HepG2 (cell line): ENCODE measurements around the gene FADD. TPM values are rescaled to one million over a fixed set of nuclear protein-coding genes. Genes with fewer than 3 reads are reported as not detected.

Source experiments
- ATAC-seq: fragments of 200-7000 bp; cut with Tn5 transposase; 3 replicates; pipeline ENCODE4 v1.9.1; 2020; ENCODE audit warnings: mild to moderate bottlenecking, moderate library complexity
- BruUV-seq: library from RNA; stranded (reverse); fragments of 400-500 nt; replicated peaks from 2 replicates; lab custom pipeline; 2021; lab: Mats Ljungman, UMichigan
- CTCF ChIA-PET: fragments of 300-600 bp; formaldehyde crosslinking; extraction: SDS; loops from one replicate; lab custom pipeline; 2021; ENCODE audit warnings: low total read pairs, inconsistent platforms, low intra/inter-chr PET ratio; lab: Yijun Ruan, JAX
- POLR2A ChIA-PET: fragments of 350-600 bp; sonication (Branson Sonifier 250); formaldehyde crosslinking; loops from one replicate; lab custom pipeline; 2020; ENCODE audit warnings: antibody characterized with exemption, inconsistent platforms; lab: Yijun Ruan, JAX
- DNase-seq: peaks from one replicate; pipeline ENCODE4 v3.0.0-alpha.2; 2015; ENCODE audit warnings: low spot score
- FAIRE-seq: peaks from 3 replicates; lab custom pipeline; 2011; peaks lifted over from hg19 to GRCh38; lab: Jason Lieb, UNC
- H2AFZ ChIP-seq: one replicate; pipeline ENCODE4 v1.6.1; 2011; ENCODE audit warnings: low read length, inconsistent platforms
- H3K27ac ChIP-seq: fragments of 300-600 bp; 3 replicates; pipeline ENCODE4 v1.8.0; 2011; ENCODE audit warnings: mixed run types, mild to moderate bottlenecking, mixed read lengths, low read length, inconsistent platforms; ENCODE audit not compliant: insufficient read depth; ENCODE audit errors: extremely low read length
- H3K27me3 ChIP-seq, 2 experiments: fragments of 200-600 bp in 1 of 2; 2 replicates in 1 of 2; 3 replicates in 1 of 2; pipeline versions ENCODE4 v1.6.0 to v1.8.0; 2011; ENCODE audit warnings: low read length in 2 of 2, mild to moderate bottlenecking in 2 of 2, moderate library complexity in 2 of 2, inconsistent platforms in 1 of 2; ENCODE audit not compliant: insufficient read depth in 2 of 2, control insufficient read depth in 1 of 2
- H3K36me3 ChIP-seq, 2 experiments: fragments of 200-600 bp in 1 of 2; replicated peaks in 1 of 2; 2 replicates in 1 of 2; 3 replicates in 1 of 2; pipeline versions ENCODE4 v1.5.1 to v1.8.0; 2011; ENCODE audit warnings: low read length in 2 of 2, inconsistent platforms in 1 of 2; ENCODE audit not compliant: insufficient read depth in 2 of 2, control insufficient read depth in 1 of 2
- H3K4me1 ChIP-seq: 2 replicates; pipeline ENCODE4 v1.5.1; 2012; ENCODE audit warnings: low read length, inconsistent platforms; ENCODE audit not compliant: insufficient read depth
- H3K4me2 ChIP-seq: 2 replicates; pipeline ENCODE4 v1.6.0; 2011; ENCODE audit warnings: low read depth, low read length, inconsistent platforms
- H3K4me3 ChIP-seq, 3 experiments: fragments of 200-600 bp in 1 of 3; sonication (generic), shearing (Covaris generic) in 1 of 3; replicated peaks in 1 of 3; 2 replicates each; pipeline ENCODE4 v1.5.1; 2011 to 2016; ENCODE audit warnings: low read length in 3 of 3, inconsistent platforms in 2 of 3, low read depth in 2 of 3, mild to moderate bottlenecking in 2 of 3, control low read depth in 1 of 3, mixed read lengths in 1 of 3; ENCODE audit not compliant: insufficient read depth in 1 of 3
- H3K79me2 ChIP-seq: one replicate; pipeline ENCODE4 v1.6.1; 2011; ENCODE audit warnings: low read length, inconsistent platforms; ENCODE audit not compliant: insufficient read depth
- H3K9ac ChIP-seq: 2 replicates; pipeline ENCODE4 v1.6.0; 2011; ENCODE audit warnings: mild to moderate bottlenecking, low read depth, low read length, inconsistent platforms; ENCODE audit not compliant: insufficient read depth
- H3K9me3 ChIP-seq: 2 replicates; pipeline ENCODE4 v1.5.1; 2012; ENCODE audit warnings: mild to moderate bottlenecking, low read length
- H4K20me1 ChIP-seq: 2 replicates; pipeline ENCODE4 v1.6.0; 2011; ENCODE audit warnings: inconsistent platforms, mild to moderate bottlenecking, low read length, moderate library complexity; ENCODE audit not compliant: insufficient read depth
- DR1 ChIP-seq: sonication (generic); formaldehyde crosslinking; IDR thresholded peaks from 2 replicates; pipeline ENCODE4 v1.8.0; 2021; ENCODE audit warnings: mild to moderate bottlenecking, missing genetic modification reagents, inconsistent platforms
- IRX3 ChIP-seq: sonication (generic); formaldehyde crosslinking; IDR thresholded peaks from 2 replicates; pipeline ENCODE4 v1.8.1; 2023; ENCODE audit warnings: mild to moderate bottlenecking, low read depth, missing genetic modification reagents, borderline replicate concordance
- MAFG ChIP-seq: sonication (generic); formaldehyde crosslinking; IDR thresholded peaks from 2 replicates; pipeline ENCODE4 v1.5.1; 2020; ENCODE audit warnings: mild to moderate bottlenecking, missing genetic modification reagents
- NCOA5 ChIP-seq: sonication (generic); formaldehyde crosslinking; IDR thresholded peaks from 2 replicates; pipeline ENCODE4 v1.4.0; 2020; ENCODE audit warnings: missing genetic modification reagents
- NFE2L2 ChIP-seq: fragments of 150-350 bp; IDR thresholded peaks from 2 replicates; pipeline ENCODE4 v1.6.1; 2014; ENCODE audit warnings: low read length
- POLR2G ChIP-seq: fragments of 200-400 bp; formaldehyde crosslinking; IDR thresholded peaks from 2 replicates; pipeline ENCODE4 v1.6.1; 2018; ENCODE audit warnings: mild to moderate bottlenecking, low read depth, low read length, moderate library complexity
- TBX2 ChIP-seq: sonication (generic); formaldehyde crosslinking; IDR thresholded peaks from 2 replicates; pipeline ENCODE4 v1.5.0; 2020; ENCODE audit warnings: missing genetic modification reagents, mild to moderate bottlenecking, borderline replicate concordance
- TSC22D2 ChIP-seq: sonication (generic); formaldehyde crosslinking; IDR thresholded peaks from 2 replicates; pipeline ENCODE4 v1.5.1; 2020; ENCODE audit warnings: missing genetic modification reagents, mild to moderate bottlenecking, borderline replicate concordance
- WIZ ChIP-seq: sonication (generic); formaldehyde crosslinking; IDR thresholded peaks from 2 replicates; pipeline ENCODE4 v1.5.1; 2020; ENCODE audit warnings: mild to moderate bottlenecking, missing genetic modification reagents
- ZBTB34 ChIP-seq: sonication (generic); formaldehyde crosslinking; IDR thresholded peaks from 2 replicates; pipeline ENCODE4 v1.8.0; 2022; ENCODE audit warnings: mild to moderate bottlenecking, missing genetic modification reagents
- ZFP37 ChIP-seq: sonication (generic); formaldehyde crosslinking; IDR thresholded peaks from 2 replicates; pipeline ENCODE4 v1.4.0; 2020; ENCODE audit warnings: missing genetic modification reagents, borderline replicate concordance
- ZNF138 ChIP-seq: sonication (generic); formaldehyde crosslinking; IDR thresholded peaks from 2 replicates; pipeline ENCODE4 v1.5.0; 2020; ENCODE audit warnings: mild to moderate bottlenecking, low read depth, missing genetic modification reagents
- ZNF235 ChIP-seq: sonication (generic); formaldehyde crosslinking; IDR thresholded peaks from 2 replicates; pipeline ENCODE4 v1.8.1; 2023; ENCODE audit warnings: mild to moderate bottlenecking, missing genetic modification reagents, borderline replicate concordance
- ZNF574 ChIP-seq: sonication (generic); formaldehyde crosslinking; IDR thresholded peaks from 2 replicates; pipeline ENCODE4 v1.4.0; 2020; ENCODE audit warnings: missing genetic modification reagents
- WGBS: methylation state at CpG from one replicate; pipeline ENCODE4 v1.1.6; 2017; ENCODE audit warnings: low lambda C conversion rate; 5-methylcytosine and 5-hydroxymethylcytosine counted together
- in situ Hi-C: cut with HindIII; loops from 2 replicates; pipeline ENCODE4 v1.10.0; 2017; ENCODE audit warnings: low pct_unique_long_range_greater_than_20kb; ENCODE audit not compliant: extremely low pct_ligation_motif_present
- intact Hi-C: fragments of 100-400 bp; cut with micrococcal nuclease; formaldehyde crosslinking; loops from one replicate; pipeline ENCODE4 v1.10.0; 2022; ENCODE audit not compliant: unreplicated experiment
- polyA plus RNA-seq, 8 experiments: library from polyadenylated mRNA; depleted of rRNA in 3 of 8; stranded (reverse) in 7 of 8; unstranded in 1 of 8; fragments of >200 nt; fragmentation: Illumina TruSeq in 4 of 8; extraction: Trizol in 4 of 8; gene quantifications; 2 replicates each; pipeline versions ENCODE4 v1.2.1 to v1.2.3, GENCODE V29; 2011 to 2016; ENCODE audit warnings: low read depth in 4 of 8, missing spikeins in 1 of 8, mixed read lengths in 1 of 8; ENCODE audit not compliant: insufficient read depth in 1 of 8
- total RNA-seq, 5 experiments: library from RNA; depleted of rRNA; stranded (reverse); fragments of >200 nt; fragmentation: Illumina TruSeq; extraction: Trizol; gene quantifications; 2 replicates each; pipeline ENCODE4 v1.2.3, GENCODE V29; 2016; ENCODE audit warnings: low read depth in 1 of 5

Gene FADD
- total and polyA plus RNA-seq, 2 of the 13 experiments (the other 11 are each of a cell fraction or from before 2014, with no cell fraction given), result 14.2 to 22.2 TPM

- TF ChIP-seq POLR2G (no peak), NFE2L2 (no peak)
These were observed 27.2 kb downstream of the FADD start (continued) for GRCh38 chr11:70230151-70230839.

GRCh38 chr11:70230840-70231710 is 28.0 kb downstream of the FADD start:
- in situ Hi-C loops, result no loop called here
- no peaks in the 10 kb centered on the region for H3K79me2 ChIP-seq
- ATAC-seq (peak; percentile 21), DNase-seq (no peak), FAIRE-seq (no peak)
- WGBS, result 36% methylated on average over 11 of the region's 22 CpGs
- no peak for TF ChIP-seq ZBTB34 (CRISPR knock-in tag)
- no peak for TF ChIP-seq TSC22D2
- TF ChIP-seq MAFG (CRISPR knock-in tag), result no peak
- TF ChIP-seq ZNF235 (CRISPR knock-in tag), result no peak
- TF ChIP-seq TBX2 (CRISPR knock-in tag), result no peak
- no peak for TF ChIP-seq ZNF574 (CRISPR knock-in tag)
- no peak for TF ChIP-seq NCOA5 (CRISPR knock-in tag)
- no peak for TF ChIP-seq ZFP37 (CRISPR knock-in tag)
- TF ChIP-seq IRX3 (CRISPR knock-in tag), result no peak
- no peak for TF ChIP-seq ZNF138 (CRISPR knock-in tag)
- no peak for TF ChIP-seq WIZ (CRISPR knock-in tag)
- no peak for TF ChIP-seq DR1 (CRISPR knock-in tag)
- H4K20me1 ChIP-seq, result no peaks in the 10 kb centered on the region
- H3K4me3 ChIP-seq, result no peak overlapping the region; a peak in 1 of 6 replicates
- BruUV-seq, result no TSS peak
- H3K4me1 ChIP-seq, result peaks cover 22% of the 10 kb centered on the region
- H3K9me3 ChIP-seq, result no peaks in the 10 kb centered on the region
- H3K4me2 ChIP-seq, result peak overlapping the region; percentile 27; the same call in 1 of the 2 replicates
- ChIA-PET POLR2A (no interaction called here), CTCF (no interaction called here)
- intact Hi-C loops, result no loop called here
- peaks cover 7 to 19% of the 10 kb centered on the region in 2 experiments for H3K27me3 ChIP-seq
- H2AFZ ChIP-seq, result no peak overlapping the region
- no peak overlapping the region for H3K9ac ChIP-seq
- H3K27ac ChIP-seq, result no peak overlapping the region
- no peaks in the 10 kb centered on the region for H3K36me3 ChIP-seq
